ENCODE measurements around the gene OR9Q1.

- TF ChIP-seq EP300 (IDR thresholded peaks at IDR 0.05) (no peak), CTCF (IDR thresholded peaks at IDR 0.05) (no peak)
Measured at GRCh38 chr11:58060939-58061672, 37.4 kb downstream of the OR9Q1 start.
